HepG2 (cell line): ENCODE measurements around the gene PAIP1. TPM values are rescaled to one million over a fixed set of nuclear protein-coding genes. Genes with fewer than 3 reads are reported as not detected.

ENCODE experiments used
- ATAC-seq: fragments of 200-7000 bp; cut with Tn5 transposase; 3 replicates; pipeline ENCODE4 v1.9.1; 2020; ENCODE audit warnings: mild to moderate bottlenecking, moderate library complexity
- BruUV-seq: library from RNA; stranded (reverse); fragments of 400-500 nt; replicated peaks from 2 replicates; lab custom pipeline; 2021; lab: Mats Ljungman, UMichigan
- CTCF ChIA-PET: fragments of 300-600 bp; formaldehyde crosslinking; extraction: SDS; loops from one replicate; lab custom pipeline; 2021; ENCODE audit warnings: low total read pairs, inconsistent platforms, low intra/inter-chr PET ratio; lab: Yijun Ruan, JAX
- POLR2A ChIA-PET: fragments of 350-600 bp; sonication (Branson Sonifier 250); formaldehyde crosslinking; loops from one replicate; lab custom pipeline; 2020; ENCODE audit warnings: antibody characterized with exemption, inconsistent platforms; lab: Yijun Ruan, JAX
- DNase-seq: peaks from one replicate; pipeline ENCODE4 v3.0.0-alpha.2; 2015; ENCODE audit warnings: low spot score
- FAIRE-seq: peaks from 3 replicates; lab custom pipeline; 2011; peaks lifted over from hg19 to GRCh38; lab: Jason Lieb, UNC
- H2AFZ ChIP-seq: one replicate; pipeline ENCODE4 v1.6.1; 2011; ENCODE audit warnings: low read length, inconsistent platforms
- H3K27ac ChIP-seq: fragments of 300-600 bp; 3 replicates; pipeline ENCODE4 v1.8.0; 2011; ENCODE audit warnings: mixed run types, mild to moderate bottlenecking, mixed read lengths, low read length, inconsistent platforms; ENCODE audit not compliant: insufficient read depth; ENCODE audit errors: extremely low read length
- H3K27me3 ChIP-seq, 2 experiments: fragments of 200-600 bp in 1 of 2; 2 replicates in 1 of 2; 3 replicates in 1 of 2; pipeline versions ENCODE4 v1.6.0 to v1.8.0; 2011; ENCODE audit warnings: low read length in 2 of 2, mild to moderate bottlenecking in 2 of 2, moderate library complexity in 2 of 2, inconsistent platforms in 1 of 2; ENCODE audit not compliant: insufficient read depth in 2 of 2, control insufficient read depth in 1 of 2
- H3K36me3 ChIP-seq, 2 experiments: fragments of 200-600 bp in 1 of 2; replicated peaks in 1 of 2; 2 replicates in 1 of 2; 3 replicates in 1 of 2; pipeline versions ENCODE4 v1.5.1 to v1.8.0; 2011; ENCODE audit warnings: low read length in 2 of 2, inconsistent platforms in 1 of 2; ENCODE audit not compliant: insufficient read depth in 2 of 2, control insufficient read depth in 1 of 2
- H3K4me1 ChIP-seq: 2 replicates; pipeline ENCODE4 v1.5.1; 2012; ENCODE audit warnings: low read length, inconsistent platforms; ENCODE audit not compliant: insufficient read depth
- H3K4me2 ChIP-seq: 2 replicates; pipeline ENCODE4 v1.6.0; 2011; ENCODE audit warnings: low read depth, low read length, inconsistent platforms
- H3K4me3 ChIP-seq, 3 experiments: fragments of 200-600 bp in 1 of 3; sonication (generic), shearing (Covaris generic) in 1 of 3; replicated peaks in 1 of 3; 2 replicates each; pipeline ENCODE4 v1.5.1; 2011 to 2016; ENCODE audit warnings: low read length in 3 of 3, inconsistent platforms in 2 of 3, low read depth in 2 of 3, mild to moderate bottlenecking in 2 of 3, control low read depth in 1 of 3, mixed read lengths in 1 of 3; ENCODE audit not compliant: insufficient read depth in 1 of 3
- H3K79me2 ChIP-seq: one replicate; pipeline ENCODE4 v1.6.1; 2011; ENCODE audit warnings: low read length, inconsistent platforms; ENCODE audit not compliant: insufficient read depth
- H3K9ac ChIP-seq: 2 replicates; pipeline ENCODE4 v1.6.0; 2011; ENCODE audit warnings: mild to moderate bottlenecking, low read depth, low read length, inconsistent platforms; ENCODE audit not compliant: insufficient read depth
- H3K9me3 ChIP-seq: 2 replicates; pipeline ENCODE4 v1.5.1; 2012; ENCODE audit warnings: mild to moderate bottlenecking, low read length
- H4K20me1 ChIP-seq: 2 replicates; pipeline ENCODE4 v1.6.0; 2011; ENCODE audit warnings: inconsistent platforms, mild to moderate bottlenecking, low read length, moderate library complexity; ENCODE audit not compliant: insufficient read depth
- CEBPB ChIP-seq: IDR thresholded peaks from 2 replicates; pipeline ENCODE4 v1.6.1; 2011; ENCODE audit warnings: low read depth, low read length, improper control_type of control experiment, borderline replicate concordance
- GATAD2A ChIP-seq: IDR thresholded peaks from 2 replicates; pipeline ENCODE4 v1.6.1; 2016
- POGZ ChIP-seq: sonication (generic); formaldehyde crosslinking; IDR thresholded peaks from 2 replicates; pipeline ENCODE4 v1.4.0; 2020; ENCODE audit warnings: mild to moderate bottlenecking, missing genetic modification reagents
- SAP130 ChIP-seq: IDR thresholded peaks from 2 replicates; pipeline ENCODE4 v1.6.1; 2016; ENCODE audit warnings: low read depth
- SETDB1 ChIP-seq: sonication (generic); formaldehyde crosslinking; IDR thresholded peaks from 2 replicates; pipeline ENCODE4 v1.5.1; 2020; ENCODE audit warnings: missing genetic modification reagents, mild to moderate bottlenecking, borderline replicate concordance
- ZBTB25 ChIP-seq: IDR thresholded peaks from 2 replicates; pipeline ENCODE4 v1.6.1; 2018; ENCODE audit warnings: missing genetic modification reagents
- ZNF317 ChIP-seq: sonication (generic); formaldehyde crosslinking; IDR thresholded peaks from 2 replicates; pipeline ENCODE4 v1.5.0; 2020; ENCODE audit warnings: mild to moderate bottlenecking, missing genetic modification reagents
- ZNF574 ChIP-seq: sonication (generic); formaldehyde crosslinking; IDR thresholded peaks from 2 replicates; pipeline ENCODE4 v1.4.0; 2020; ENCODE audit warnings: missing genetic modification reagents
- ZNF609 ChIP-seq: sonication (generic); formaldehyde crosslinking; IDR thresholded peaks from 2 replicates; pipeline ENCODE4 v1.4.0; 2020; ENCODE audit warnings: mild to moderate bottlenecking, missing genetic modification reagents, borderline replicate concordance
- ZNF672 ChIP-seq: sonication (generic); formaldehyde crosslinking; IDR thresholded peaks from 2 replicates; pipeline ENCODE4 v1.8.1; 2022; ENCODE audit warnings: missing genetic modification reagents
- WGBS: methylation state at CpG from one replicate; pipeline ENCODE4 v1.1.6; 2017; ENCODE audit warnings: low lambda C conversion rate; 5-methylcytosine and 5-hydroxymethylcytosine counted together
- in situ Hi-C: cut with HindIII; loops from 2 replicates; pipeline ENCODE4 v1.10.0; 2017; ENCODE audit warnings: low pct_unique_long_range_greater_than_20kb; ENCODE audit not compliant: extremely low pct_ligation_motif_present
- intact Hi-C: fragments of 100-400 bp; cut with micrococcal nuclease; formaldehyde crosslinking; loops from one replicate; pipeline ENCODE4 v1.10.0; 2022; ENCODE audit not compliant: unreplicated experiment
- polyA plus RNA-seq, 8 experiments: library from polyadenylated mRNA; depleted of rRNA in 3 of 8; stranded (reverse) in 7 of 8; unstranded in 1 of 8; fragments of >200 nt; fragmentation: Illumina TruSeq in 4 of 8; extraction: Trizol in 4 of 8; gene quantifications; 2 replicates each; pipeline versions ENCODE4 v1.2.1 to v1.2.3, GENCODE V29; 2011 to 2016; ENCODE audit warnings: low read depth in 4 of 8, missing spikeins in 1 of 8, mixed read lengths in 1 of 8; ENCODE audit not compliant: insufficient read depth in 1 of 8
- total RNA-seq, 5 experiments: library from RNA; depleted of rRNA; stranded (reverse); fragments of >200 nt; fragmentation: Illumina TruSeq; extraction: Trizol; gene quantifications; 2 replicates each; pipeline ENCODE4 v1.2.3, GENCODE V29; 2016; ENCODE audit warnings: low read depth in 1 of 5

PAIP1 gene
- total and polyA plus RNA-seq, 2 of the 13 experiments (the other 11 are each of a cell fraction or from before 2014, with no cell fraction given) = 96.6 to 116 TPM

GRCh38 chr5:43491326-43491725 is 65.6 kb downstream of the PAIP1 start:
- WGBS = 98% methylated on average over 1 of the region's 1 CpG
- ChIA-PET CTCF (no interaction called here), POLR2A (no interaction called here)
- Histone ChIP-seq H4K20me1 (no peaks in the 10 kb centered on the region), H3K9ac (no peak overlapping the region), H2AFZ (no peak overlapping the region), H3K27ac (no peak overlapping the region), H3K36me3 (no peaks in the 10 kb centered on the region; a peak in 1 of 5 replicates), H3K4me1 (peaks cover 2% of the 10 kb centered on the region; the same call in 1 of the 2 replicates), H3K79me2 (no peaks in the 10 kb centered on the region), H3K4me2 (no peak overlapping the region), H3K27me3 (no peaks in the 10 kb centered on the region), H3K4me3 (no peak overlapping the region), H3K9me3 (no peaks in the 10 kb centered on the region)
- in situ Hi-C loops = no loop called here
- FAIRE-seq (no peak), ATAC-seq (no peak), DNase-seq (no peak)
- no peak for TF ChIP-seq ZNF317 (CRISPR knock-in tag)
- no peak for TF ChIP-seq ZNF672
- TF ChIP-seq POGZ (CRISPR knock-in tag) = no peak
- TF ChIP-seq SETDB1 (CRISPR knock-in tag) = no peak
- peak; percentile 50; the same call in 1 of the 2 replicates for TF ChIP-seq CEBPB
- BruUV-seq = no TSS peak
- intact Hi-C loops = no loop called here

GRCh38 chr5:43486353-43486752 is 70.5 kb downstream of the PAIP1 start:
- peaks cover 37% of the 10 kb centered on the region for H3K4me1 ChIP-seq
- ATAC-seq (no peak), DNase-seq (peak; percentile 20), FAIRE-seq (no peak)
- no peak overlapping the region for H3K9ac ChIP-seq
- H3K4me3 ChIP-seq = no peak overlapping the region
- intact Hi-C loops = no loop called here
- 61% methylated on average over 3 of the region's 3 CpGs for WGBS
- H3K36me3 ChIP-seq = no peaks in the 10 kb centered on the region
- H3K27me3 ChIP-seq = no peaks in the 10 kb centered on the region; a peak in 1 of 5 replicates
- H3K79me2 ChIP-seq = peaks cover 12% of the 10 kb centered on the region
- BruUV-seq = no TSS peak
- H2AFZ ChIP-seq = no peak overlapping the region
- H3K27ac ChIP-seq = no peak overlapping the region
- in situ Hi-C loops = loop anchor here (10.0 kb wide), 1 partner anchor 92 kb away; no protein-coding TSS in a partner anchor
- H3K9me3 ChIP-seq = no peaks in the 10 kb centered on the region
- CTCF ChIA-PET = no interaction called here
- POLR2A ChIA-PET = interaction anchor here (1.5 to 4.4 kb wide), 3 partner anchors 29 to 173 kb away, joined by 7 to 84 read pairs (median 66); partner anchors contain the start of genes C5orf34 and HMGCS1
- H3K4me2 ChIP-seq = no peak overlapping the region
- no peaks in the 10 kb centered on the region for H4K20me1 ChIP-seq
- 0 out of 2 replicates have a peak, but pooled peaks have one; percentile 28 for TF ChIP-seq ZNF574 (CRISPR knock-in tag)
- 0 out of 2 replicates have a peak, but pooled peaks have one; percentile 18 for TF ChIP-seq GATAD2A (CRISPR knock-in tag)
- 0 out of 2 replicates have a peak, but pooled peaks have one; percentile 12 for TF ChIP-seq SAP130 (CRISPR knock-in tag)
- no peak for TF ChIP-seq ZBTB25 (CRISPR knock-in tag)
- TF ChIP-seq ZNF609 (CRISPR knock-in tag) = no peak
